Smooth muscle cell (in vitro differentiated cells): ENCODE measurements around the gene LRRIQ3. TPM values are rescaled to one million over a fixed set of nuclear protein-coding genes. Genes with fewer than 3 reads are reported as not detected.

Experiments used
- DNase-seq: peaks from one replicate; lab custom pipeline; 2025; ENCODE audit not compliant: unreplicated experiment; lab: John Stamatoyannopoulos, UW
- H2AFZ ChIP-seq: fragments of 200-600 bp; sonication (generic); 2 replicates; pipeline ENCODE4 v1.6.0; 2016; ENCODE audit warnings: antibody characterized with exemption, low read depth, mild to moderate bottlenecking
- H3F3A ChIP-seq: fragments of 200-600 bp; sonication (generic); 2 replicates; pipeline ENCODE4 v1.6.0; 2017; ENCODE audit warnings: antibody characterized with exemption, low read depth
- H3K27ac ChIP-seq: fragments of 200-600 bp; sonication (generic); 2 replicates; pipeline ENCODE4 v1.5.1; 2016; ENCODE audit warnings: low read depth, mild to moderate bottlenecking
- H3K27me3 ChIP-seq: fragments of 200-600 bp; sonication (generic); 2 replicates; pipeline ENCODE4 v1.6.1; 2016; ENCODE audit warnings: low read depth, mild to moderate bottlenecking
- H3K36me3 ChIP-seq: fragments of 200-600 bp; sonication (generic); 2 replicates; pipeline ENCODE4 v1.5.1; 2016; ENCODE audit warnings: low read depth
- H3K4me1 ChIP-seq: fragments of 200-600 bp; sonication (generic); 2 replicates; pipeline ENCODE4 v1.5.1; 2016; ENCODE audit warnings: low read depth
- H3K4me2 ChIP-seq: fragments of 200-600 bp; sonication (generic); 2 replicates; pipeline ENCODE4 v1.6.0; 2016; ENCODE audit warnings: mild to moderate bottlenecking
- H3K4me3 ChIP-seq: fragments of 200-600 bp; sonication (generic); 2 replicates; pipeline ENCODE4 v1.5.1; 2016; ENCODE audit warnings: mild to moderate bottlenecking
- H3K79me2 ChIP-seq: fragments of 200-600 bp; sonication (generic); 2 replicates; pipeline ENCODE4 v1.6.0; 2016; ENCODE audit warnings: low read depth, mild to moderate bottlenecking
- H3K9ac ChIP-seq: fragments of 200-600 bp; sonication (generic); 2 replicates; pipeline ENCODE4 v1.6.0; 2016; ENCODE audit warnings: low read depth
- H3K9me3 ChIP-seq: fragments of 200-600 bp; sonication (generic); replicated peaks from 2 replicates; pipeline ENCODE4 v1.5.1; 2016; ENCODE audit warnings: low read depth
- H4K20me1 ChIP-seq: fragments of 200-600 bp; sonication (generic); 2 replicates; pipeline ENCODE4 v1.6.0; 2016; ENCODE audit warnings: low read depth
- CTCF ChIP-seq: fragments of 200-600 bp; sonication (generic); IDR thresholded peaks from 2 replicates; pipeline ENCODE4 v1.5.1; 2017; ENCODE audit warnings: borderline replicate concordance, mild to moderate bottlenecking, antibody characterized with exemption; ENCODE audit not compliant: insufficient read depth, poor library complexity, severe bottlenecking
- WGBS: methylation state at CpG from one replicate; pipeline ENCODE4 v1.1.7; 2016; ENCODE audit warnings: low lambda C conversion rate; 5-methylcytosine and 5-hydroxymethylcytosine counted together
- polyA plus RNA-seq: library from polyadenylated mRNA; unstranded; fragments of >200 nt; fragmentation: Nextera tagmentation; extraction: Ambion mirVana; gene quantifications from 2 replicates; pipeline ENCODE4 v1.2.1, GENCODE V29; 2016
- total RNA-seq: library from RNA; depleted of rRNA; stranded (reverse); fragments of >200 nt; gene quantifications from 2 replicates; pipeline ENCODE4 v1.2.3, GENCODE V29; 2014

LRRIQ3 gene
- total and polyA plus RNA-seq, 2 experiments from 2014 or later, result 0.31 TPM; not detected in 1

- Histone ChIP-seq H3K4me1 (no peaks in the 10 kb centered on the region), H4K20me1 (no peaks in the 10 kb centered on the region), H2AFZ (no peak overlapping the region), H3K79me2 (no peaks in the 10 kb centered on the region), H3K9ac (no peak overlapping the region), H3K4me3 (no peak overlapping the region), H3K27ac (no peak overlapping the region), H3K27me3 (no peaks in the 10 kb centered on the region), H3K36me3 (no peaks in the 10 kb centered on the region), H3F3A (no peaks in the 10 kb centered on the region), H3K4me2 (no peak overlapping the region), H3K9me3 (no peaks in the 10 kb centered on the region)
- TF ChIP-seq CTCF, result no peak
- DNase-seq, result no peak
These were observed 194.2 kb downstream of the LRRIQ3 start for GRCh38 chr1:74003806-74004205.

GRCh38 chr1:73998348-73998959, 199.5 kb downstream of the LRRIQ3 start:
- Histone ChIP-seq H4K20me1 (no peaks in the 10 kb centered on the region), H3K4me3 (no peak overlapping the region), H3K36me3 (no peaks in the 10 kb centered on the region), H3K4me2 (no peak overlapping the region), H3F3A (no peaks in the 10 kb centered on the region), H3K27ac (no peak overlapping the region), H3K4me1 (peaks cover 5% of the 10 kb centered on the region), H3K27me3 (no peaks in the 10 kb centered on the region), H3K79me2 (no peaks in the 10 kb centered on the region), H2AFZ (no peak overlapping the region), H3K9ac (no peak overlapping the region), H3K9me3 (no peaks in the 10 kb centered on the region)
- TF ChIP-seq CTCF, result peak; percentile 58
- 18% methylated on average over 2 of the region's 2 CpGs for WGBS
- no peak for DNase-seq

GRCh38 chr1:73980324-73981040, 217.5 kb downstream of the LRRIQ3 start:
- no peak overlapping the region for H3K9ac ChIP-seq
- no peaks in the 10 kb centered on the region for H4K20me1 ChIP-seq
- H3K9me3 ChIP-seq, result no peaks in the 10 kb centered on the region
- H3K27me3 ChIP-seq, result no peaks in the 10 kb centered on the region
- H3K4me2 ChIP-seq, result no peak overlapping the region
- no peak overlapping the region for H3K27ac ChIP-seq
- WGBS, result 93% methylated on average over 3 of the region's 3 CpGs
- no peak overlapping the region for H2AFZ ChIP-seq
- no peaks in the 10 kb centered on the region for H3K79me2 ChIP-seq
- no peak overlapping the region for H3K4me3 ChIP-seq
- peaks cover 21% of the 10 kb centered on the region for H3K4me1 ChIP-seq
- H3F3A ChIP-seq, result no peaks in the 10 kb centered on the region
- H3K36me3 ChIP-seq, result no peaks in the 10 kb centered on the region
- no peak for TF ChIP-seq CTCF
- no peak for DNase-seq

GRCh38 chr1:73979684-73980083, 218.3 kb downstream of the LRRIQ3 start:
- Histone ChIP-seq H3K9ac (no peak overlapping the region), H3K4me2 (no peak overlapping the region), H3K4me1 (peaks cover 21% of the 10 kb centered on the region), H3K36me3 (no peaks in the 10 kb centered on the region), H2AFZ (no peak overlapping the region), H3K27ac (no peak overlapping the region), H3K27me3 (no peaks in the 10 kb centered on the region), H3F3A (no peaks in the 10 kb centered on the region), H3K9me3 (no peaks in the 10 kb centered on the region), H4K20me1 (no peaks in the 10 kb centered on the region), H3K4me3 (no peak overlapping the region), H3K79me2 (no peaks in the 10 kb centered on the region)
- DNase-seq, result no peak
- WGBS, result 92% methylated on average over 2 of the region's 2 CpGs
- no peak for TF ChIP-seq CTCF
